ENCODE data around the gene CCAR1.
"Not testable (repeated sequence)": the region's sequence is repeated elsewhere in the genome, so short reads cannot be mapped to it uniquely, and the experiment has no call there.

Gene CCAR1

GRCh38 chr10:68829952-68830351 is 108.9 kb downstream of the CCAR1 start:
- DNase-seq, result no peak

- DNase-seq, result no peak
Observed at GRCh38 chr10:68831961-68832455, 111.0 kb downstream of the CCAR1 start.

GRCh38 chr10:68832601-68833000 is 111.6 kb downstream of the CCAR1 start:
- DNase-seq, result no peak

GRCh38 chr10:68837626-68838322 is 116.7 kb downstream of the CCAR1 start:
- DNase-seq, result no peak

- not testable (repeated sequence) for DNase-seq
Observed at GRCh38 chr10:68840650-68841049, 119.6 kb downstream of the CCAR1 start.

All from suppressor macrophage treated with lipopolysaccharide for 1 hour (primary cell).